GM21515 (cell line): ENCODE measurements around the gene PLXNA4.

ENCODE experiments used
- ATAC-seq: cut with Tn5 transposase; IDR thresholded peaks from one replicate; pipeline ENCODE4 v1.9.1; 2021; ENCODE audit not compliant: unreplicated experiment

PLXNA4 gene

GRCh38 chr7:132336797-132337196 is 239.5 kb downstream of the PLXNA4 start:
- ATAC-seq = no peak

DNA sequence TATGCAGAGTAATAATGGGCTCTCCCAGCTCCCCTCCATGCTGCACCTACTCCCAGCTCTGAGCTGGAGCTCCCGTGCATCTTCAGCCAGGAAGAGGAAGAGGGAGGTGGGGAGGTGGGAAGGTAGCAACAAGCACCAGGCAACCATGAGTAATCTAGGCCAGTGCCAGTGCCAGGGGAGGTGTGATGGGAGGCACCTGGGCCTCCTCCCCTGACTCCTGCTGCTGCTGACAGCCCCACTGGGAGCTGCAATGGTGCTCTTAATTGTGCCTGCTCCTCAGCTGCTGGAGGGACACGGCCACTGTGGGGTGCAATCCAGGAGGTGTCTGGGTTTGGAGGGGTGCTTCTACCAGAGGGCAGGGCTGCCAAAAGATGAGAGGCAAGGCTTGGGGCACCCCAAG is 243.0 kb downstream of the PLXNA4 start:
- ATAC-seq = no peak

GRCh38 chr7:132328760-132329159 is 247.5 kb downstream of the PLXNA4 start:
- no peak for ATAC-seq

DNA sequence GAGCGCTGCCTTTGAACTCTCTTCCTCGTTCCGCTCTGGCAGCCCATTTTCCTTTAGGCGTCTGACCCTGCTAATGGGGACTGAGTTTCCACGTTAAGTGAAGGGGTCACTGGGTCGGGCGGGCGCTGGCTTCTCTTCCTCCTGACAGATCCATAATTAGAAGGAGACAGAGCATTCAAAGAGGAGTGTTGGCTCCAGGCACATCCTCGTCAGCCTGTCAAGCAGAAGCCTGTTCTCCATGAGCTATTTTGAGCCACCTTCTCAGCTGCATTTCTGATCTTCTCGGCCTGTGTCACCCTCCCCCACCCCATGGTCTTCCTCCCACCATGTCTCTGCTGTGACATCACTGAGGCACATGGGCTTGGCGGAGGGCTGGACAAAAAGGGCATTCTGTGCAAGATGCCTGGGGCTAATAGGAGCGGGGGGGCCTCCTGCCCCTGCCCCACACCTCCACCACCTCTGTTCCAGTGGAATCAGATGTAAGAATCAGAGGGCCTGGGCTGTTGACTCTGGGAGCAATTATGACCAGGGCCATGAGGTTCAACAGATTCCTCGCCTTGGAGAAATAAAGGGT is 248.1 kb downstream of the PLXNA4 start:
- no peak for ATAC-seq

- no peak for ATAC-seq
Observed at GRCh38 chr7:132326878-132327589, 249.2 kb downstream of the PLXNA4 start.

- ATAC-seq = no peak
Observed at GRCh38 chr7:132322970-132323369, 253.3 kb downstream of the PLXNA4 start.

DNA sequence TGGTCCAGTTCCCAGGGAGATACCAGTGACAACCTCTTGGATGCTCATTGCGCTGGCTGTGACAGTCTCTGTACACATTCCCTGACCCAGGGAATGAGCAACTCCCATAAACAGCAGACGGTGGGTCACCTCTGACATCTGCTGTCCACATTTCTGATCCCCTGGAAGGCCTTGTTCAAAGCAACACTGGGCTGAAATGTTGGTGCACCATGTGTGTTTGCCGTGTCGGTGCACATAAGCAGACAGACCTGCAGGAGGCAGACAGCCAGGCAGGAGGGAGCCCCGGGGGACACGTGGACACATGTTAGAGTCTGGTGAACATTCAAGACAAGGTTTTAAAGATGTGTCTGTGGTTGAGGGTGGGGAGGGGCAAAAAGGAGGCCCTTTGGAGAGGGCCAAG is 254.9 kb downstream of the PLXNA4 start:
- no peak for ATAC-seq

DNA sequence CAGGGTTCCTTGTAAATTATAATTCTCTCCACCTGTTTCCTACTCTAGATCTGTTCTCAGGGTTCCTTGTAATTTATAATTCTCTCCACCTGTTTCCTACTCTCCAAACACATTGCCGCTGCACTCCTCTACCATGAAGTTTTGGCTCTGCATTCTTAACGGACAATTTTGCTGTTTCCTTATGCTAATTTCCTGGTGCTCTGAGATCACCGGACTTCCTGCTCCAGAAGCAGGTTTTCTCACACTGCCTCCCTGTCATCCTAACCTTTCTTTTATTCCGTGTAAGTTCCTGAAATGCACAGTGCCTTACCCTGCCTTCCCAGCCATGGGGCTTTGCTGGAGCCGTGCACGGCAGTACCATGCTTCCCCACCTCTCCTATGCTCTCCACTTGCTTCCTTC is 256.8 kb downstream of the PLXNA4 start:
- ATAC-seq = no peak

- ATAC-seq = peak; percentile 90
Observed at GRCh38 chr7:132318352-132319318, 257.6 kb downstream of the PLXNA4 start.

DNA sequence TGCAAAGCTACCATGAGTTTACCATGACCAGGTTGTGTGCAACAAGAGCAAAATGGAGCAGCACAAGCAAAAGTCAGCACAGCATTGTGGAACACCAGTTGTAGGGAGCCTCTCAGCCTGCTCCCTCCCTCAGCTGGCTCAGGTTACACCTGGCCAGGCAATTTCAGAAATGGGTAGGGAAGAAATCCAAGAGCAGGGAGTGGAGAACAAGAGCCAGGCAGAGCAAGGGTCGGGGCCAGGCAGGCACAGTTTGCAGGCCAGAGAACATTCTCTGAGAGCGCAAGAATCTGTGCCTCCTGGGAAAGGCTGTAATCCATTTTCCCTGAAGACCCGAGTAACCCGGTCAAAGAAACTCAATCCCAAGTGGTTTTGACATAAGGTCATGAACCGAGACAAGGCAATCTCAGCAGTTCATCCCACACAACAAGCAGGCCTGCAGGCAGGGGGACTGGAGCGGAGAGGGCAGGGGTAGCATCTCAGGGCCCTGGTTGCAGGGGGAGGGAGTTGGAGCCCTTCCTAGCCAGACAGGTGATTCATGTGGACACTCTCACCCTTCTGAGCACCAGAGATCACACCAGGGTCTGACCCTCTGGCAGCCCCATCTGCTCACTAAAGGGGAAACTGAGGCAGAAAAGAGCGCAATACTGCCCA is 258.4 kb downstream of the PLXNA4 start:
- no peak for ATAC-seq

DNA sequence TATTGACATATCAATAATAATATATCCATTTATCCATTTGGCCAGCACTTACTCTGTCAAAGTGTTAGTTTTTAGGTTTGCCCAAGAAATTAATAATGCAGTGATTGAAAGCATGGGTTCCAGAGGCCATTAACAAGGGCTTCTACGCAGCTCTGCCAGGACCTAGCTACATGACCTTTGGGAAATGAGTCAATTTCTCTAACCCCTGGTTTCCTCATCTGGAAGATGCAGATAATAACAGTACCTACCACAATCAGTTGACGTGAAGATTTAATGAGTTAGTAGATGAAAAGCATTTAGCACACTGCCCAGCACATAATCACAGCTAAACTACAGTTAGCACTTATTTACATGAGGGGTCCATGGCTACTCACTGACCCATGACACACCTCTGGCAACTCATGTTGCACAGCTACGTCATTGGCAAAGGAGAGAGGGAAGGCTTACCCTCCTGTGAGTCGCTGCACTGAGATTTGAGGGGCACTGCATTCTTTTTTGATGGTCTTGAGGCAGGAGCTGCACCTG is 263.7 kb downstream of the PLXNA4 start:
- ATAC-seq = no peak

- ATAC-seq = no peak
Observed at GRCh38 chr7:132311733-132312132, 264.5 kb downstream of the PLXNA4 start.

DNA sequence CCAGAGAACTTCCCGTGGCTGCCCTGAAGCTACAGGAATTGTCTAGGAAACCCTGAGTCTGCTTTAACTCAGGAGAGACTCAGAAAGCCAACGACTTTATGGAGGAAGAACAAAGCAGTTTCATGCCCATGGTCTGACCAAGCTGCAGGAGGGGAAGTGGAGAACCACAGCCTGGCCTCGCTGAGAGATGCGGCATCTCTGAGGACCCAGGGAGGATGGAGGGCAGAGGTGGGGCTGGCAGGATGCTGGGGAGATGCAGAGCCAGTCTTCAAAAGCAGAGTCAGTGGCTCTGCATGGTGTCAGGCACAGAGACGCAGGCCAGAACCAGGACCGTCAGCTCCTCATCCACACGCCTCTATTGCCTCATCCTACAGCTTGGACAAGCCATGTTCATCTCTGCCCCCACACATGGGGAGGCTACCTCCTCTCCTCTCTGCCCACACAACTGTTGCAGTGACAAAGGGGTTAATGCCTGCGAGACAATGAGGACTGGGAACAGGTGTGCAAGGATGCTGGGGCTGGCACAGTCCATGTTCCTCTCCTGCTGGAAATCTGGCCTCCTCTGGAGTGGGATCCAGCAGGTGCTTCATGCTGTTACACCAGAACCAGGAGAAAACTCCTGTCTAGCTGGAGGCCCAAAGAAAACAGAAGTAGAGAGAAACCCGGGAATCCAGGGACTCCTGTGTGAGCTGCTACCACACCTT is 267.0 kb downstream of the PLXNA4 start:
- ATAC-seq = no peak

GRCh38 chr7:132307465-132307864 is 268.8 kb downstream of the PLXNA4 start:
- ATAC-seq = no peak

GRCh38 chr7:132300599-132301277 is 275.5 kb downstream of the PLXNA4 start:
- ATAC-seq = no peak

DNA sequence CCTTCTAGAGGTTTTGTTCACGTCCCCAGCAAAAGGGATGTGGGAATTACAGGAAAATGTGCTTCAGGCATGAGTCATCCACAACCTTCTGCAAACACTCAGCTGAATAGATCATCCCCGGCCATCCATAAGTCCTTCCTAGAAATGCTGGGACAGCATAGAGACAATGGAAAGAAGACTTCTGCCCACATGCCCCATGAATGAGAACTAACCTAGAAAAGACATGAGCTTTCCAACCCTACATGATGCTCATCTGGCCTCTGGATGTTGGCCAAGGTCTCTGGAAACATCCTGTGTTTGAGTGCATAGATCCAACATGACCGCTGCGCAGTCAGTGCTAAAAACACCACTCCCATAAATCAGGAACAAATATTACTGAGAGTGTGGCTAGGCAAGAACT is 277.5 kb downstream of the PLXNA4 start:
- no peak for ATAC-seq

- ATAC-seq = no peak
Observed at GRCh38 chr7:132296820-132297219, 279.4 kb downstream of the PLXNA4 start.

GRCh38 chr7:132295175-132295574 is 281.1 kb downstream of the PLXNA4 start:
- no peak for ATAC-seq

DNA sequence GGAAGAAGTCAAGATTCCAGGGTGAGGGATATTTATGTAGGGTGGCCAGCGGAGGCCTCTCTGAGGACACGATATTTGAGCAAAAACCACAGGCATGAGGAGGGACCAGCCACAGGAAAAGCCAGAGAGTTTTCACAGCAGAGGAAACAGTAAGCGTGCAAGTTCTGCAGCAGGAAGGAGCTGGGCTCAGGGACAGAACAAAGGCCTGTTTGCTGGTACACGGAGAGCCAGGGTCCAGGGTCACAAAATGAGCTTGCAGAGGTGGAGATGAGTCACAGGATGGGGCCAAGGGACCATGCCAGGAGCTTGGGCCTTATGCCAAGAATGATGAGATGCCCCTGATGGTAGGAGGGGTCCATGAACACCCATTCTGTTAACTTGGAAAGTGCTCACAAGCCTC is 283.5 kb downstream of the PLXNA4 start:
- no peak for ATAC-seq

GRCh38 chr7:132291481-132291880 is 284.8 kb downstream of the PLXNA4 start:
- no peak for ATAC-seq
